Vagina (tissue), 2 donors: ENCODE data around the gene MACROD2.

Experiments
- CTCF ChIP-seq, 3 experiments: fragments of 450-650 bp in 2 of 3; fragments of 200-600 bp in 1 of 3; sonication (generic) in 1 of 3; IDR thresholded peaks; one replicate each; pipeline ENCODE4 v1.5.1; 2017 to 2019; ENCODE audit warnings: antibody characterized with exemption in 3 of 3, mild to moderate bottlenecking in 2 of 3, moderate library complexity in 2 of 3
- POLR2A ChIP-seq, 2 donors: fragments of 450-650 bp; IDR thresholded peaks; one replicate each; pipeline ENCODE4 v1.6.1; 2017; ENCODE audit warnings: antibody characterized with exemption in 2 of 2, mild to moderate bottlenecking in 2 of 2, moderate library complexity in 2 of 2
- POLR2AphosphoS5 ChIP-seq, 2 donors: sonication (generic); formaldehyde crosslinking; IDR thresholded peaks; one replicate each; pipeline ENCODE4 v1.9.0; 2017; ENCODE audit warnings: antibody characterized with exemption in 2 of 2, mild to moderate bottlenecking in 2 of 2, low read depth in 1 of 2; ENCODE audit not compliant: insufficient read depth in 1 of 2

DNA sequence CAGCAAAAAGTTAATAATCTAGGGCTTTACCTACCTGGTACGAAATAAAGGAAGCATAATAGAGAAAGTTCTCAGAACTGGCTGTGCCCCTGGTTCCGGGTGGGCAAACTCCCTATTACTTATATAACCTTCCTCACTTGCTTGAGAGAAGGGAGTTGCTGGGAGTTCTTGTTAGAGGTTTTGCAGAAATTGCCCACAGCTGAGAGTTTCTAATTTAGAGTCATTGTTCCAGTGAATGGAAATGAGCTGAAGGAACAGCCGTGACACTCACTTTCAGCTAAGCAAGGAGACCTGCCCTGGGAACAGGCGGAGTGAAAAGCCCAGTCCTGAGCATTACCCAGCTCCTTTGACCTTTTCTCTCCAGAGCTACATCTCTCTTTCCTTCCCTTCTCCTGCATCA is 936.7 kb downstream of the MACROD2 start:
- TF ChIP-seq CTCF (IDR thresholded peaks at IDR 0.05) (no peak), POLR2A (IDR thresholded peaks at IDR 0.05) (no peak), POLR2AphosphoS5 (IDR thresholded peaks at IDR 0.05; ENCODE audit: insufficient read depth in 1 of 2, low read depth in 1 of 2) (no peak)
